ENCODE results near the gene BOD1.

GRCh38 chr5:173653822-173654523, 37.5 kb upstream of the BOD1 start:
- no peak for TF ChIP-seq EP300 (IDR thresholded peaks at IDR 0.05)
- TF ChIP-seq, protein P1, sequence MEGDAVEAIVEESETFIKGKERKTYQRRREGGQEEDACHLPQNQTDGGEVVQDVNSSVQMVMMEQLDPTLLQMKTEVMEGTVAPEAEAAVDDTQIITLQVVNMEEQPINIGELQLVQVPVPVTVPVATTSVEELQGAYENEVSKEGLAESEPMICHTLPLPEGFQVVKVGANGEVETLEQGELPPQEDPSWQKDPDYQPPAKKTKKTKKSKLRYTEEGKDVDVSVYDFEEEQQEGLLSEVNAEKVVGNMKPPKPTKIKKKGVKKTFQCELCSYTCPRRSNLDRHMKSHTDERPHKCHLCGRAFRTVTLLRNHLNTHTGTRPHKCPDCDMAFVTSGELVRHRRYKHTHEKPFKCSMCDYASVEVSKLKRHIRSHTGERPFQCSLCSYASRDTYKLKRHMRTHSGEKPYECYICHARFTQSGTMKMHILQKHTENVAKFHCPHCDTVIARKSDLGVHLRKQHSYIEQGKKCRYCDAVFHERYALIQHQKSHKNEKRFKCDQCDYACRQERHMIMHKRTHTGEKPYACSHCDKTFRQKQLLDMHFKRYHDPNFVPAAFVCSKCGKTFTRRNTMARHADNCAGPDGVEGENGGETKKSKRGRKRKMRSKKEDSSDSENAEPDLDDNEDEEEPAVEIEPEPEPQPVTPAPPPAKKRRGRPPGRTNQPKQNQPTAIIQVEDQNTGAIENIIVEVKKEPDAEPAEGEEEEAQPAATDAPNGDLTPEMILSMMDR (IDR thresholded peaks at IDR 0.05), result no peak
- TF ChIP-seq POLR2AphosphoS5 (IDR thresholded peaks at IDR 0.05), result no peak
